IMR-90 (cell line): ENCODE measurements around the gene CAPN5. TPM values are rescaled to one million over a fixed set of nuclear protein-coding genes. Genes with fewer than 3 reads are reported as not detected.

Experiments
- ATAC-seq: fragments of 200-7000 bp; cut with Tn5 transposase; 2 replicates; pipeline ENCODE4 v1.9.1; 2020; ENCODE audit warnings: low read depth, mild to moderate bottlenecking, moderate library complexity
- BruUV-seq: library from RNA; stranded (reverse); fragments of 400-500 nt; replicated peaks from 2 replicates; lab custom pipeline; 2021; lab: Mats Ljungman, UMichigan
- CTCF ChIA-PET: fragments of 300-600 bp; formaldehyde crosslinking; extraction: SDS; loops from one replicate; lab custom pipeline; 2021; ENCODE audit warnings: antibody characterized with exemption; lab: Yijun Ruan, JAX
- POLR2A ChIA-PET: fragments of 300-600 bp; sonication (Branson Sonifier 250); formaldehyde crosslinking; loops from one replicate; lab custom pipeline; 2022; ENCODE audit warnings: antibody characterized with exemption; ENCODE audit not compliant: unreplicated experiment; lab: Charles Lee
- DNase-seq: peaks from one replicate; pipeline ENCODE4 v3.0.0; 2013
- H2AFZ ChIP-seq: replicated peaks from 2 replicates; pipeline ENCODE3; 2013; ENCODE audit warnings: low read length, mild to moderate bottlenecking; ENCODE audit not compliant: poor library complexity
- H2AK5ac ChIP-seq: 2 replicates; pipeline ENCODE4 v1.6.1; 2013; ENCODE audit warnings: low read depth, low read length, inconsistent platforms
- H2AK9ac ChIP-seq: replicated peaks from 2 replicates; pipeline ENCODE3; 2013; ENCODE audit warnings: mild to moderate bottlenecking, low read depth, low read length, moderate library complexity; ENCODE audit not compliant: poor library complexity
- H2BK120ac ChIP-seq: 2 replicates; pipeline ENCODE4 v1.6.1; 2013; ENCODE audit warnings: low read depth, low read length, inconsistent platforms
- H2BK15ac ChIP-seq: 3 replicates; pipeline ENCODE4 v1.6.1; 2013; ENCODE audit warnings: low read depth, low read length, inconsistent platforms
- H2BK20ac ChIP-seq: 2 replicates; pipeline ENCODE4 v1.6.1; 2013; ENCODE audit warnings: low read depth, mild to moderate bottlenecking, inconsistent platforms, low read length, moderate library complexity
- H2BK5ac ChIP-seq: 2 replicates; pipeline ENCODE4 v1.6.1; 2013; ENCODE audit warnings: mild to moderate bottlenecking, low read depth, low read length, inconsistent platforms; ENCODE audit not compliant: poor library complexity, severe bottlenecking
- H3K14ac ChIP-seq: replicated peaks from 2 replicates; pipeline ENCODE4 v1.6.1; 2013; ENCODE audit warnings: low read depth, low read length, inconsistent platforms
- H3K18ac ChIP-seq: 2 replicates; pipeline ENCODE4 v1.6.1; 2013; ENCODE audit warnings: low read depth, low read length, control low read depth
- H3K23ac ChIP-seq: 2 replicates; pipeline ENCODE4 v1.6.1; 2013; ENCODE audit warnings: low read depth, low read length, inconsistent platforms
- H3K27ac ChIP-seq: 2 replicates; pipeline ENCODE4 v1.5.1; 2013; ENCODE audit warnings: mild to moderate bottlenecking, control low read depth, low read length; ENCODE audit not compliant: insufficient read depth
- H3K27me3 ChIP-seq: 2 replicates; pipeline ENCODE4 v1.6.1; 2013; ENCODE audit warnings: low read length; ENCODE audit not compliant: control insufficient read depth, insufficient read depth
- H3K36me3 ChIP-seq: 2 replicates; pipeline ENCODE4 v1.6.1; 2013; ENCODE audit warnings: low read length, mixed read lengths; ENCODE audit not compliant: control insufficient read depth, insufficient read depth
- H3K4ac ChIP-seq: 2 replicates; pipeline ENCODE4 v1.6.1; 2013; ENCODE audit warnings: low read depth, low read length, inconsistent platforms
- H3K4me1 ChIP-seq: 2 replicates; pipeline ENCODE4 v1.6.1; 2013; ENCODE audit warnings: low read length, mixed read lengths; ENCODE audit not compliant: control insufficient read depth, insufficient read depth
- H3K4me2 ChIP-seq: 2 replicates; pipeline ENCODE4 v1.6.1; 2013; ENCODE audit warnings: low read depth, mild to moderate bottlenecking, control low read depth, low read length, moderate library complexity
- H3K4me3 ChIP-seq: 2 replicates; pipeline ENCODE4 v1.5.1; 2013; ENCODE audit warnings: low read depth, mild to moderate bottlenecking, control low read depth, low read length, moderate library complexity; ENCODE audit not compliant: insufficient read depth
- H3K56ac ChIP-seq: 2 replicates; pipeline ENCODE4 v1.6.1; 2013; ENCODE audit warnings: low read length, inconsistent platforms; ENCODE audit not compliant: insufficient read depth; ENCODE audit errors: extremely low read depth
- H3K79me1 ChIP-seq, 2 experiments: 2 replicates each; pipeline ENCODE4 v1.6.1; 2013; ENCODE audit warnings: low read length in 2 of 2, inconsistent platforms in 1 of 2, low read depth in 1 of 2
- H3K9ac ChIP-seq: 2 replicates; pipeline ENCODE4 v1.6.1; 2013; ENCODE audit warnings: low read depth, low read length, control low read depth
- H3K9me1 ChIP-seq: 2 replicates; pipeline ENCODE4 v1.6.1; 2013; ENCODE audit warnings: low read length, inconsistent platforms; ENCODE audit not compliant: insufficient read depth
- H3K9me3 ChIP-seq: 2 replicates; pipeline ENCODE4 v1.6.1; 2013; ENCODE audit warnings: low read length; ENCODE audit not compliant: control insufficient read depth, insufficient read depth
- H4K20me1 ChIP-seq: 2 replicates; pipeline ENCODE4 v1.6.1; 2013; ENCODE audit warnings: low read length, inconsistent platforms; ENCODE audit not compliant: insufficient read depth
- H4K5ac ChIP-seq: 2 replicates; pipeline ENCODE4 v1.6.1; 2013; ENCODE audit warnings: mild to moderate bottlenecking, low read depth, low read length, control low read depth
- H4K8ac ChIP-seq, 2 experiments: 2 replicates each; pipeline ENCODE4 v1.6.1; 2013; ENCODE audit warnings: low read depth in 2 of 2, low read length in 2 of 2, control low read depth in 1 of 2, inconsistent platforms in 1 of 2
- H4K91ac ChIP-seq: 2 replicates; pipeline ENCODE4 v1.6.1; 2013; ENCODE audit warnings: low read depth, low read length, inconsistent platforms; ENCODE audit not compliant: insufficient read depth
- CEBPB ChIP-seq: IDR thresholded peaks from 2 replicates; pipeline ENCODE4 v1.6.1; 2012; ENCODE audit warnings: low read depth, low read length, improper control_type of control experiment
- ELK1 ChIP-seq: fragments of 150-350 bp; IDR thresholded peaks from 2 replicates; pipeline ENCODE4 v1.6.1; 2016; ENCODE audit warnings: low read depth, mild to moderate bottlenecking, low read length, moderate library complexity, borderline replicate concordance
- MAFK ChIP-seq: IDR thresholded peaks from 2 replicates; pipeline ENCODE4 v1.6.1; 2012; ENCODE audit warnings: low read depth, low read length, improper control_type of control experiment
- MAZ ChIP-seq: IDR thresholded peaks from 2 replicates; pipeline ENCODE4 v1.6.1; 2012; ENCODE audit warnings: low read depth, mild to moderate bottlenecking, low read length, improper control_type of control experiment, moderate library complexity, borderline replicate concordance
- NFE2L2 ChIP-seq: fragments of 150-350 bp; IDR thresholded peaks from 2 replicates; pipeline ENCODE4 v1.6.1; 2016; ENCODE audit warnings: low read depth, mild to moderate bottlenecking, low read length
- POLR2A ChIP-seq: IDR thresholded peaks from 2 replicates; pipeline ENCODE4 v1.6.1; 2012; ENCODE audit warnings: mild to moderate bottlenecking, low read depth, low read length
- RAD21 ChIP-seq: IDR thresholded peaks from 2 replicates; pipeline ENCODE4 v1.6.1; 2012; ENCODE audit warnings: low read length, improper control_type of control experiment
- RFX5 ChIP-seq: IDR thresholded peaks from 2 replicates; pipeline ENCODE4 v1.8.0; 2012; ENCODE audit warnings: low read depth, mild to moderate bottlenecking, low read length, moderate library complexity
- SMC3 ChIP-seq: fragments of 150-350 bp; IDR thresholded peaks from 2 replicates; pipeline ENCODE4 v1.6.1; 2016; ENCODE audit warnings: low read depth, mild to moderate bottlenecking, antibody characterized with exemption, low read length, moderate library complexity
- WGBS, 2 experiments: methylation state at CpG; one replicate each; pipeline versions ENCODE4 v1.1.5 to v1.1.7; 2013; ENCODE audit warnings: missing lambda C conversion rate in 2 of 2; ENCODE audit not compliant: insufficient read length in 1 of 2; ENCODE audit errors: extremely low coverage in 2 of 2; 5-methylcytosine and 5-hydroxymethylcytosine counted together
- dilution Hi-C: fragments of 300-500 bp; cut with HindIII; formaldehyde crosslinking; loops from one replicate; pipeline ENCODE4 v1.14.3; 2018; ENCODE audit warnings: low sequenced_read_pairs; ENCODE audit not compliant: unreplicated experiment
- in situ Hi-C: fragments of 300-500 bp; cut with MboI; formaldehyde crosslinking; loops from 3 replicates; pipeline ENCODE4 v1.14.3; 2019; ENCODE audit warnings: low sequenced_read_pairs, inconsistent platforms, mixed read lengths
- intact Hi-C: fragments of 100-400 bp; cut with micrococcal nuclease; formaldehyde crosslinking; loops from 2 replicates; pipeline ENCODE4 v1.10.0; 2022
- polyA plus RNA-seq, 3 experiments: library from polyadenylated mRNA; depleted of rRNA; stranded (reverse); fragments of >200 nt; gene quantifications; 2 replicates each; pipeline ENCODE4 v1.2.3, GENCODE V29; 2012; ENCODE audit warnings: low replicate concordance in 1 of 3
- total RNA-seq: library from RNA; depleted of rRNA; stranded (reverse); fragments of >200 nt; gene quantifications from 2 replicates; pipeline ENCODE4 v1.2.3, GENCODE V29; 2012
- TF ChIP-seq, protein P1 (sequence below): fragments of 150-350 bp; IDR thresholded peaks from 2 replicates; pipeline ENCODE4 v1.6.1; 2017; ENCODE audit warnings: mild to moderate bottlenecking, antibody characterized with exemption, low read length, low read depth

Gene CAPN5
- total and polyA plus RNA-seq, 2 of the 4 experiments (the other 2 are of a cell fraction) = 8.1 to 24.0 TPM

- Histone ChIP-seq H2AFZ (no peak overlapping the region), H3K18ac (no peak overlapping the region), H3K23ac (no peak overlapping the region), H4K20me1 (no peaks in the 10 kb centered on the region), H3K4me1 (no peaks in the 10 kb centered on the region), H3K4me3 (no peak overlapping the region), H3K9me1 (peaks cover 3% of the 10 kb centered on the region; the same call in 1 of the 2 replicates), H3K27ac (no peak overlapping the region), H3K79me1 (no peaks in the 10 kb centered on the region), H3K14ac (no peak overlapping the region), H4K5ac (no peak overlapping the region), H3K4me2 (no peak overlapping the region), H2BK120ac (no peak overlapping the region), H3K27me3 (peaks cover 31% of the 10 kb centered on the region), H3K36me3 (no peaks in the 10 kb centered on the region), H4K91ac (no peak overlapping the region), H2BK15ac (no peak overlapping the region), H4K8ac (no peak overlapping the region), H3K9ac (no peak overlapping the region), H2BK5ac (no peak overlapping the region), H3K4ac (no peak overlapping the region), H3K9me3 (no peaks in the 10 kb centered on the region), H2AK9ac (no peak overlapping the region), H2BK20ac (no peak overlapping the region), H3K56ac (no peak overlapping the region), H2AK5ac (no peak overlapping the region)
- TF ChIP-seq SMC3 (no peak), CEBPB (no peak), RFX5 (no peak), MAFK (no peak), ELK1 (no peak), MAZ (no peak), NFE2L2 (no peak), RAD21 (no peak), POLR2A (no peak)
- TF ChIP-seq, protein P1, sequence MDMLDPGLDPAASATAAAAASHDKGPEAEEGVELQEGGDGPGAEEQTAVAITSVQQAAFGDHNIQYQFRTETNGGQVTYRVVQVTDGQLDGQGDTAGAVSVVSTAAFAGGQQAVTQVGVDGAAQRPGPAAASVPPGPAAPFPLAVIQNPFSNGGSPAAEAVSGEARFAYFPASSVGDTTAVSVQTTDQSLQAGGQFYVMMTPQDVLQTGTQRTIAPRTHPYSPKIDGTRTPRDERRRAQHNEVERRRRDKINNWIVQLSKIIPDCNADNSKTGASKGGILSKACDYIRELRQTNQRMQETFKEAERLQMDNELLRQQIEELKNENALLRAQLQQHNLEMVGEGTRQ = no peak
- dilution Hi-C loops (no loop called here), intact Hi-C loops (no loop called here), in situ Hi-C loops (no loop called here)
- ATAC-seq = no peak
- DNase-seq = no peak
- no TSS peak for BruUV-seq
- POLR2A ChIA-PET = no interaction called here
- WGBS, 2 experiments = 39% methylated on average over 7 of the region's 10 CpGs; no CpG with 5 or more reads in 1 of the 2 experiments
- CTCF ChIA-PET = interaction anchor here (0.6 to 1.9 kb wide), 2 partner anchors 14 to 454 kb away, joined by 3 to 4 read pairs; no protein-coding TSS in a partner anchor
Measured at GRCh38 chr11:77173494-77173893, 106.7 kb downstream of the CAPN5 start.
